Stimulated activated CD4-positive, alpha-beta T cell treated with anti-CD3 and anti-CD28 coated beads, Interleukin-4, amount 100 ng/mL, for 4 hours (primary cell): ENCODE data around the gene ANO1.

Source experiments
- DNase-seq, 2 experiments: peaks; one replicate each; pipeline ENCODE4 v3.0.0-alpha.2; 2020

ANO1 gene

DNA sequence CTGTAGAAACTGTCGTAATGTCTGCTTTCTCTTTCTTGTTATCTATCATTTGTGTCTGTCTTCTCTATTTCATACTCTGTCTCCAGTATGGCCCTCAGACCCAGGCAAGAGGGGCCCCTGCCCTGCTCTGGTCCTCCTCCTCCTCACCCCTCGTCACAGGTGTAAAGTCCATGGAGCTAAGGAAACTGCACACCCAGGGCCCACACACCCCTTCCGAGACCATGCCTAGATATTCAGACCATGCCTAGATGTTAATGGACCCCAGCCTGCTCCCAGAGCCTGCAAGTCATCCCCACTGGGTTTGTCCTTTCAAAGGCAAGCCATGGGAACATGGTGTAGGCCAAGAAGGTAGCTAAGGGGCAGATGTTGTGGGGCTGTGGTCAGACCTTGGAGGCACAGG lies 24.1 kb upstream of the ANO1 start:
- no peak for DNase-seq

DNA sequence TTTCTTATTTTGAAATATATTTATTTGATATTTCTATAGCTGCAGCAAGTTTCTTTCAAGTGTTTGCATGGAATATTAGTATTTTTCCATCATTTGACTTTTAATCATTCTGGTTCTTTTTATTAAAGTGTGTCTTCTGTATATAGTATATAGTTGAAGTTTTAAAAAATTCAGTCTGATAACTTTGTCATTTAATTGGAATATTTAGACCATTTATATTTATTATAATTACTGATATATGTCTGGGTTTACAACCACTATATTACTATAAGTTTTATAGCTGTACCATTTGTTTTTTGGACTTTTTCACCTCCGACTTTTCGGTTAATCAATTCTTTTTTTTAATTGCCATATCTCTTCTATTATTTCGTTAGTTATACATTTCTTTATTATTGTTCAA lies 22.7 kb upstream of the ANO1 start:
- no peak for DNase-seq

DNA sequence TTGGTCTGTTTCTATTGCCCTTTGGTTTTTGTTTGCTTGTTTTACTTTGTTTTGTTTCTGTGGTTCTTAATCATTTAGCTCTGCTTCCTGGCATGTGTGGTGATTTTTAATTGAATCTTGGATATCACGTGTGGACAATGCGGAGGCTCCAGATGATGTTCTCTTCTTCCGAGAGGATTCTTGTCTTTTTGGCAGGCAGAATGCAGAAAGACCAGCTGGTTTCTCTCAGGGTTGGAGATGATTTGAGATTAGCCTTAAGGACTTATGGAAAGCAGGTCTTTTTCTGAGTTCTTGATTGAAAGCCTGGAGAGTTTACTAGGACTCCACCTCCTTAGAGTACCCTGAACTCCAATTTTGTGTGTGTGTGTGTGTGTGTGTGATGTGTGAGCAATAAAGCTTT lies 21.0 kb upstream of the ANO1 start:
- DNase-seq, result no peak

DNA sequence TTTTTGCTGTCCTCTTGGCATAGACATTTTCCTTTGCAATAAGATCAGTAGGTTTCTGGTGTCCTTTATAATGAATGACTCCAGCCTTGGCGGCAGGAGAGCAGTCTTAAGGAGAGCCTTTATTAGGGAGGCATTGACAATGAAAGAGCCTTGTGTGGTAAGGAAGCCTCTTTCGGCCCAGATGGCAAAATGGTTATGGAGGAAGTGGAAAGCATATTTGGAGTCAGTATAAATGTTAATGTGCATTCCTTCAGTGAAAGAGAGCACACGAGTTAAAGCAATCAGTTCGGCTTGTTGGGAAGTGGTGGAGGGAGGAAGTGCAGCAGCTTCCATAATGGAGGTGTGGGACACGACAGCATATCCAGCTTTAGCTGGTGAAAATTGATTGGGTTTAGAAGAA lies 18.1 kb upstream of the ANO1 start:
- DNase-seq, result no peak

DNA sequence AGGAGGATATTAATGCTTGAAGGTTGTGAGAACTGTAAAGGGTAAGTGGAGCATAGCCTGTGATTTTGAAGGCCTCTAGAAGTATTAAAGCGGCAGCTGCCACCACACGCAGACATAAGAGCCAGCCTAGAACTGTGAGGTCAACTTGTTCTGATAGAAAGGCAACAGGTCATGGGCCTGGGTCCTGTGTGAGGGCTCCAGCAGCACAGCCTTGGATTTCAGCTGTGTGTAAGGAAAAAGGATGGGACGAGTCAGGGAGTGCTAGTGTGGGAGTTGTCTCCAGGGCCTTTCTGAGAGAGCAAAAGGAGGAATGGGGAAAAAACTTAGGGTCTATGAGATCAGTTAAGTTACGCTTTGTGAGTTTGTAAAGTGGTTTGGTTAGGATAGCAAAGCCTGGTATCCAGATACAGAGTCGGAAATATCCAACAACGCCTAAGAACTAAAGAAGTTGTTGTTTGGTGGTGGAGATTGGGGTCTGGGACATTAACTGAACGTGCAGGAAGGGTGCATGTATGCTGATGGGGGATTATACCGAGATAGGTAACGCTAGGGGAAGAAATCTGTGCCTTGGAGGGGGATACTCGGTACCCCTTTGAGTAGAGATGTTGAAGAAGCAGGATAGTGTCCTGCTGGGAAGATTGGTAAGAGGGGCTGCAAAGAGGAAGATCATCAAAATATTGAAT lies 17.4 kb upstream of the ANO1 start:
- DNase-seq, result no peak

DNA sequence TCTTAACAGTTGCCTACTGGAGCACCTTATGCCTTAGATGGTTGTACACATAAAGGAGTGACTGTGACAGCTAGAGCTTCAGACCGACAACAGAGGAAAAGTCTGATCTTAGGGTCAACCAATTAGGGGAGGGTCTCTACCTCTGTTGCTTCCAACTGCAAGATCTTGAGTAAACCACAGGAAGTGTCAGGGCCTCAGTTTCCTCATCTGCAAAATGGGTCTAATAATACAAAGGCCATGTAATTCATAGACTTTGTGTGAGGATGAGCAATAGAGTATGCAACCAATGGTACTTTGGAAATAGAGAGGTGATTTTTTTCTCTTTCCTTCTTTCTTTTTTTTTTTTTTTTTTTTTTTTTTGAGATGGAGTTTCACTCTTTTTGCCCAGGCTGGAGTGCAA lies 16.4 kb upstream of the ANO1 start:
- no peak for DNase-seq

DNA sequence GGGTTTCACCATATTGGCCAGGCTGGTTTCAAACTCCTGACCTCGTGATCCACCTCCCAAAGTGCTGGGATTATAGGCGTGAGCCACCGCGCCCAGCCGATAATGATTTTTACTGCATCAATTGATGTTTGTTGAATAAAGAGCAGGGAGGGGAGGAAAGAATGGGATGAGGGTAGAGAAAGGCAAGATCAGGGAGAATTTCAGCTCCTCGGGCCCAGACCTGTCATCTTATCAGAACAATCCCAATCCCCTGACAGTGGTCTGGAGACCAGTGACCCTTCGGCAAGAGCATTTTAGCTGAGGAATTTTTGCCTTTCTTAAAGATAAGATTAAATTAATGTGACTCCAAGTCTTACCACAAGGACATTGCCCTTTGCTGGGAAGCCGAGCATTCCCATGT lies 15.0 kb upstream of the ANO1 start:
- no peak for DNase-seq

DNA sequence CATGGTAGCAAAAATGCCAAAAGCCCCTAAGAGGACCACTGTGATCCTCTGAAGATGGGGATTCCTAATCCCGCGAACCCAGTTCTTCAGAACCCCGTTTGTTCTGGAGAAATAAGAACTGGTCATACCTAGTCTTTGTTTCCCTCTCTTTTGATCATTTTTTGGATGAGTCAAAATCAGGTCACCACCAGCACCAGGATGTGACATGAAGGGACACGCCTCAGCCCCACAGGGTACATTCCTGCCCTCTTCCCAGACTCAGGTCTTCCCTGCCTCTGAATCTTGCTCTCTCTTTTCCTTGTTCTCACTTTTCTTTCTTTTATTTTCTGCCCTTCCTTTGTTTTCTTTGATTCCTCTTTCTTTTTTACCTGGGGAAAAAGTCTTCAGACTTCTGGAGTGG lies 14.6 kb upstream of the ANO1 start:
- no peak for DNase-seq

DNA sequence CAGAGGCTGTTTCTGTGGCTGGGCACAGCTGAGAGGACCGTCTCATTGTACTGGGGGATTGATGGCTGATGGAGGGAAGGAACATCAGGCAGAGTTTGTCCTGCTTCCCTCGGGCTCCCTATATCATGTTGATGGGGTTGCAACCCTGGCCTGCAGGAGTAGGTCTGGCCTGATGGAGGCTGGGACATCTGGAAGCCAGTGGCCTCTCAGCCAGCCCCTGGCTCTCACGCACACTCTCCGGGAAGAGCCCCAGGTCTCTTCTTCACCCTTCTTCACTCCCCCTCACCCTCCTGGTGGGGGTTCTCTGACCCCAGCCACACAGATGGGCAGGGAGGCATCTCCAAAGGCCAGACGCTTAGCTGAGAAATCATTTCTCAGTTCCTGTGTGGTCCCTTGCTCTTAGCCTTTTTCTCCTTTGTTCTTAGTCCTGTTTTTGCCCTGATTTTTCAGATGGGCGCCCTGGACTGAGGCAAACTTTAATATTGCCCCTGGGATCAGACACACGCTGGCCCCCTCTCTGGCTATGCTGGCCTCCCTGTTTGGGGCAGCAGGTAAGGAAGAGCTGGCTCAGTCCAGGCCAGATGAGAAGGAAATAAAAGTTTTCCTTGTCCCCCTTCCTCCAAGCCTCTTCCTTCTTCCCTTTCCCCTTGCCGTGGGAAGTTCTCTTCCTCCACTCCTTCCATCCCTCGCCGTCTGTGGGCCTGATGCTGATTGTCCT lies 13.9 kb upstream of the ANO1 start:
- DNase-seq, result no peak

DNA sequence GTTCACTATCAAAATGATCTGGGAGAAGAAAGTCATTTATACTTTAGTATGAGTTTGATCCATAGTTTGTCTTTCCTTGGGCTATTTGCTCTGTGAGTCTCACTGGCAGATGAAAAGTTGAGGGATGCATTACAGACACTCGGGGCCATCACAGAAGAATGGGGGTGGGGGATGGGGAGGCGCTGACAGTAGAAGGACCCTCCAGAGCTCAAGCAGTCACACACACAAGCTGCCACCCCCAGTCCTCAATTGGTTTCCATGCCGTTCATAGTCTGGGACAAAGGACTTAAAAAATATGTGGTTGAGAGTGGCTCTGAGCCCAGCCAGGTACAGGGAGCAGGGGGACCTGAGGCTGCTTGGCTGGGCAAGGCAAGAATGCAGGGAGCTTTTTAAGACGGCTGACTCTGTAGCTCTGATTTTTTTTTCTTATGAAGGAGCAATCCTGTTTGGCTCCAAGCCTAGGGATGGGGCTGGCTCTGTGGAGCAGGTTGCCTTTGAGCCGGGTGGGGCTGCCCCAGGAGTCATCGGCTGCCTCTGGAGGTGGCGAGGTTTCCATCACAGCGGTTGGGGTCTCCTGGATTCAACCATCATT lies 13.3 kb upstream of the ANO1 start:
- no peak for DNase-seq

DNA sequence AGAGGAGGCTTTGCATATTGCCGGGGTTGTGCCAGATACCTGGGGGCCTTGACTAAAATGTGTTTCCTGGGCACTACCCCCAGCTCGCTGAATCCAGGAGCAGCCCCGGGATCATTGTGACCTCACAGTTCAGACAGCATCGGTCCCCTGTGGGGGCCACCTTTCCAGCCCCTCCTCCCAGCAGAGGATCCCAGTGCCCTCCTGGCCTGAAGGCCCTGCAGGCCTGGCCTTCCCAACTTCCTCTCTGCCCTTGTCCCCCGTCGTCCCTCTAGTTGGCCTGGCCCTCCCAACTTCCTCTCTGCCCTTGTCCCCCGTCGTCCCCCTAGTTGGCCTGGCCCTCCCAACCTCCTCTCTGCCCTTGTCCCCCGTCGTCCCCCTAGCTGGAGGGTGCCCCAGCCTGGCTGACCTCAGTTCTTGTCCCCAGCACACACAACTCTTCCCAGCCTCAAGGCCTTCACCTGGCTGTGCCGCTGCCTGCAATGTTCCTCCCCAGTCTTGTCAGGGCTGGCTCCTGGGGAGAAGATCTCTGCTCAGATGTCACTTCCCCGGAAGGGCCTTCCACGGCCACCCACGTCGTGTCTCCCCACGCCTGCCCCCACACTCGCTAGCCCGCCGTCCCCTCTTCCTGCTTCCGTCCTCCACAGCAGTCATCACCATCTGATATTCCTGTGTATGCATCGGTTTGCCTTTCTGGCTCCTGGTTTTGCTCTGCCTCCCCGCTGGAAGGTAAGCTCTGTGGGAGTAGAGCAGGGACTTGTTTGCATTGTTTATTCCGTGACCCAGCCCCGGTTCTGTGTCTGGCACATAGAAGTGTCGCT lies 12.6 kb upstream of the ANO1 start:
- DNase-seq, result no peak

DNA sequence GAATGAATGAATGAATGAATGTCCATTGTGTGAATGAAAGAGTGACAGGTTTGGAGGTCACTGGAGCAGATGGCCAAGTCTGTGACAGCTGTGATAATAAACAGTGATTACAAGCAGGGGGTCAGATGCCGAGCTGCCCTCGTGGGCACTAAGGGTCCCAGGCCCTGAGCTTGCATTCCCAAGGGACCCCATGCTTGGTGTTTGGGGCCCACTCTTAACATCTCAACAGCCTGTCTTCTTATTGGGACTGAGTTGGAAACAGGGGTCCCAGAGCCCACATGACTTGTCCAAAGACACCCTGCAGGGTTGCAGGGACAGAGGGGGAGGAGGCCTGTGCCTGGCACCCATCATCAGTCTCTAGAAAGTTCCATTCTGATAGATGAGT lies 12.0 kb upstream of the ANO1 start:
- no peak for DNase-seq

DNA sequence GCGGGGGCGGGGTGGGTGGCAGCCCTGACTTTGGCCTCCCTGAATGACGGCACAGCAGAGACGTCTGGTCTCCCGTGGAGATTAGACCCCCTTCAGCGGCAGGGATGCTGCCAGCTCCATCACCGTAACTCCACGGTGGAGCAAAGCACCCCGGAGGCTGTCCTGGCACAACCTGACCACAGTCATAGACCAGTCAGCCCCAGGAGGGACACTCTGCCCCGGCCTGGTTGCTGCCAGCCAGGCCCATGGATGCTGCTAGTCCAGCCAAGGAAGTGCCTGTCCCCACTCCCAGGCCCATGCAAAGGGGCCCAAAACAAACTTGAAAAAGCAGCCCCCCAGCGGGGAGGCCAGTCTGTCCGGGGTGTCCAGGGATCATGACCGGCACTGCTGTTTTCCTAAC lies 11.5 kb upstream of the ANO1 start:
- no peak for DNase-seq

DNA sequence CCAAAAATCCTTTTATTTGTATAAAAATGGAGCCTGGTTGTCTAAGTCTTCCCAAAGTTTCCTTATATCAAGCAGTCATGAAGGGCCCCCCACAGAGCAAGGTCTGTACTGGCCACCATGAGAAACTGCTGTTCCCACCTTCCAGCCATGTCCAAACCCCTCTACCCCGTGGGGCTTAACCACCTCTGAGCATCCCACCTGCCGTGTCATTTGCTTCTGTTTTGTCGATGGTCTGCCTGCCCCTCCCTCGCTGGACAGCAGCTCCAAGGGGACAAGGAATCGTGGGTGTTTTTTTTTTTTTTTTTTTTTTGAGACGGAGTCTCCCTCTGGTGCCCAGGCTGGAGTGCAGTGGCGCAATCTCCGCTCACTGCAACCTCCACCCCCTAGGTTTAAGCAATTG lies 11.1 kb upstream of the ANO1 start:
- no peak for DNase-seq

DNA sequence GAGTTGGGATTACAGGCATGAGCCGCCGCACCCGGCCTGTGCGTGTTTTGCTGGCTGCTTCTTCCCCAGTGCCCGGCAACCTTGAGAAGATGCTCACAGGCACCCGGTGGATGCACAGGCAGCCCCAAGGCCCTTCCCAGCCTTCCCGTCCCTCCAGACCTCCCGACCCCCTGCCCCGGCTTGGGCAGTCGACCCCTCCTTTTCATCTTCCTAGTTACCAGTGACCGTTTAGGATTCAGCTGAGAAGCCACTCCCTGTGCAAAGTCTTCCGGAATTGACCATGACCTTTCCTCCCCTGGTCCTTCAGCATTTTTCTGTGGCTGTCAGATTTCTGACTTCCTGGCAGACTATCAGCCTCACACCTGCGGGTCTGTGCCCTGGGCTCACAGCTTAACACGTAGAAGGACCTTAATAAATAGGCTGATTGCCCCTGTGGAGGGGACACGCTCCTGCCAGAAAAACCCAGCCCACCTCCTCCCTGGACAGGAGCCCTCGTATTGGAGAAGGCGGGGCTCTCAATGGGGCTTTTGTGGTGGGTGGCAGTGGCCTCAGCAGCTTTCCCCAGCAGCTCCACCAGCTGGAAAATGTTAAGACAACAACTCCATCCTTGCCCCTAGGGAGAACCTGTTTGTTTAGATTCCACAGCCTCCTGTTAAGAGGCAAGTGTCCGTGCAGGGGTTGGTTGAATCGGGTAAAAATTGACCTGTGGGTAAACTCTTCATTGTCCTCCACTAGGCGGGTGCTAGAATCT lies 10.4 kb upstream of the ANO1 start:
- no peak for DNase-seq

DNA sequence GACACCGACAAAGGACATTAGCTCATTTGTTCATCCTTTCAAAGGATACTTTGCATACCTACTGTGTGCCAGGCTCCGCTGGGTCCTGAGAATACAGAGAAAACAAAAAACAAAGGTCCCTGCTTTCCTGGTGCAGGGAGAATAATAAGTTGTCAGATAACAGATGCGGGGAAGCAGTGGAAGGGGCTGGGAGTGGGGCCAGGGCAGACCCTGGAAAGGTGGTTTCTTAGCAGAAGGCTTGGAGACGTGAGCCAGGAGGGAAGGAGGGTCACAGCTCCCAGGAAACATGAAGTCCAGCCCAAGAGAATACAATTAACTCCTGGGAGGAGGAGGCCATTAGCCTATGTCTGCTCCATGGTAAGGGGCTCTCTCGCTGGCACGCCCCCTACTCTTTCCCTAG lies 9.8 kb upstream of the ANO1 start:
- no peak for DNase-seq

DNA sequence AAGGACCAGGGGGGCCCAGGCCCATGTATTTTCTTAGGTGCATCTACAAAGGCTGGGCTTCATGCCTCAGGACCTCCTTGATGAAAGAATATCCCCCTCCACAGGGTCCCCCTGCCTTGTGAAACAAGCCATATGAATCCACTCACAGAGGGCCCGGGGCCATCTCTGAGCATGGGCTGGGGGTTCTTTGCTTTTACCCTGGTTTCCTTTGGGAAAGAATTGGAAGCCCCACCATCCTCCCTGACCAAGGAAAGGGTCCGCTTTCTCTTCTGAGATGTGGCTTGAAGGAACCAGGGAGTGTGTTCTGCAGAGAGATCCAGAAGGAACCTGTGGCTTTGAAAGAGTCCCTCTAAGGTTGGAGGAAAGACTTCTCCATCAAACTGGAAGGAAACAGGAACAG lies 9.2 kb upstream of the ANO1 start:
- DNase-seq, result no peak

DNA sequence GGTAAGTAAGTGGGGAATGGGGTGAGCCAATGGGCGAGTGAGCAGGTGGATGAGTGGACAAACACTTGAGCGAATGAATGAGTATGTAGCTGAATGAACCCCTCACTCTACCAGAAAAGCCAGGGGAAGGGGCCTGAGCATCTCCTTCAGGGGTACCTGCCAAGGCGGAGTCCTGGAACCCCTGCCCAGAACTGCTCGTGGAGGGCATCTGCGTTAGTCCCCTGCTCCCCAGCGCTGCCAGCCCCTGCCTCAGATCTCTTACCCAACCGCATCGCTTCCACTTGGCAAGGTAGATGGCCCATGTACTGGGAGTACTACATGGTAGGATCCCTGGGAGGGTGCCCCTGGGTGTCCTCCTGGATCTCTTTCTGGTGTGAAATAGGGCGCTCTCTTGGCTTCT lies 7.4 kb upstream of the ANO1 start:
- DNase-seq, result no peak

DNA sequence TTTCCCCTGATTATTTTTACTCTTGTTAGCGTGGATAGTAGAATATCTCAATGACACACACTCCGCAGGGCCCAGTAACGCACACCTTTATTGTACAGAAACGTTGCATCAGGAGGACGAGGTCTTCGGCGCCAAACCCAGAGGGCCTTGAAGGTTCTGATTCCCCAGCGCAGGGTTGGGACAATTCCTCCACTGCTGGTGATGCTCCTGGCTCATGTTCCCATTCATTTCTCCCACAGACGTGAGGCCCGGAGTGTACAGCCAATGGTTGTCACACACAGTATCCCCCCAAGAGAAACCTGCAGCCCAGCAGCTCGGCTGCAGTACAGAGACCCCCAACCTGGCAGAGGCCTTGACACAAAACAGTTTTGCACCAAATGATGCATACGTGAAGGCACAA lies 6.1 kb upstream of the ANO1 start:
- DNase-seq, result no peak

DNA sequence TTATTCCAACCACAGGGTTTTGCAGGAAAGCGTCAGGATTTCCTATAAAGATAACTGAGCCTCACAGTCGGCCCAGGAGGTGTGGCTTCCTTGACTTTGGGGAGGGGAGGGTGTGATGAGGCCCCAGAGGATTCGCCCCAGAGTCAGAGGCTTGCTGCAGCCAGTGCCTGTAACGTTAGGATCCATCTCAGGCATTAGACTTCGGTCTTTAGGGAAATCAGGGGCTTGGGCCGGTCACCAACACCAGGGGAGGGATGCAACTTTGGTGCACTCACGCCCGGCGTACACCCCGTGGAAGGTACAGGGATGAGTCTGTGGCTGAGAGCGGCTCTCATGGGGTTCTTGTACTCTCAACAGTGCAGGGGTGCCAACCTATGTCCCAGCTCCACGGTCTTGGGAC lies 5.7 kb upstream of the ANO1 start:
- DNase-seq, result no peak

DNA sequence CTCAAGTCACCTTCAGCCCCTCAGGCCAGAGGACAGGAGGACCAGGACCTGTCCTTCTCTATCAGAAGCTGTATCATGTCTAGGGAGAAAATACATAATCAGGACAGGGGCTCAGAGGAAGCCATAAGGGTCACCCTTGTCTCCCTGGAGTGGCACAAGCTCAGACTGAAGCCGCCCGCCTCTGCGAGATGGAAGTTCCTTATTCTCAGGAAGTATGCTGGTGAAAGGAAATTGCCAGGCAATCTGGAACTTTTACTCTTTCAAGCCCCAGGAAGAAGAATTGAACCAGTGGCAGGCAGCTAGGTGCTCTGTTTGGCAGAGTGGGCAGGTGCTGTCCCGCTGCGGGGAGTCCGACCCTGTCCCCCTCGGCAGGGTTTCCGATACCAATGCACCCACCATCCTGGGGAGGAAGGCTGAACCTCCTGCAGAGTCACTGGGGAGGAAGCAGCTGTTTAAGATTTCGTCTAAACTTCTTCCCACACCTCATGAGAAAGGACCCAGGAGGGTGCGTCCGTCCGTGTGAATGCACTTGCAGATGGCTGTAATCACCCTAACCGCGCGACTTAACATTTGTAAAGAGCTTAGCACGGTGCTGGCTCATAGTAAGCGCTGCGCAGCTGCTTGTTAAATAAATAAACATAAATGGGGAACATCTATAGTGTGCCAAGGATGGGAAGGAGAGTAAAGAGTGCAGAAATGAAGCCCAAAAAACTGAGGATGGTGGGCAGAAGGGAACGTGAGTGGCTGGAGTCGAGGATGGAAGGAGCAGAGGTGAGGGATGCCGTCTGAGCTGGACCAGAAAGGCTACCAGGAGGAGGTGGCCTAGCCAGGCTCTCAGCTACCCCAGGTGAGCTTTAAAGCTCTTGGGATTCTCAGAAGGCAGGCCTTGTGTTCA lies 5.0 kb upstream of the ANO1 start:
- DNase-seq, result no peak

DNA sequence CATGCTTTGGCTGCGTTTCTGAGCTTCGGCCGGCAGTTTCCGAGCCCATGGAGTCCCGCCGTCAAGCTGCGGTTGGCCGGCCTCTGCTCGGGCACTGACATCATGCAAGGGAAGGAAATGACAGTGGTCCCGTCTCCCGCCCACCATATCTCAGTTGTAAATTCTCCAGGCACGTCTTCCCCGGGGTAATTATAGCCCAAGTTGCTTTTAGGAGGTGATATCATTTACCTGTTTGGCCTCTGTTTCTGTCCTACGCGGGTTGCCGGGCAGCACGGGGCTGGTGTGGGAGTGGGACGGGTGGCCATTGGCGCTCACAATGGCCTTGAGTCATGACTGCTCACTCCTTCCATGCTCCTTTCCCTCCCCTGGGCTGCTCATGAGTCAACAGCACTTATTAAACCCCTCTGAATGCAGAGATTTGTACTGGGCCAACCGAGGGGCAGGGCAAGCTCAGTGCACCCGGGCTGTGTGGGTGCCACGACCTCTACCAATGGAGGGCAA lies 4.2 kb upstream of the ANO1 start:
- no peak for DNase-seq
